NT2/D1 (cell line): ENCODE measurements around the gene SMG7.

Source experiments
- SUZ12 ChIP-seq: IDR thresholded peaks from 2 replicates; pipeline ENCODE4 v1.6.1; 2011; ENCODE audit not compliant: insufficient read length, insufficient read depth; ENCODE audit errors: extremely low read depth
- YY1 ChIP-seq: IDR thresholded peaks from 2 replicates; pipeline ENCODE4 v1.6.1; 2011; ENCODE audit not compliant: insufficient read length, insufficient read depth
- ZNF274 ChIP-seq: IDR thresholded peaks from 2 replicates; pipeline ENCODE4 v1.6.1; 2011; ENCODE audit warnings: mild to moderate bottlenecking, low read depth, low read length

- TF ChIP-seq ZNF274: no peak
- no peak for TF ChIP-seq YY1
- no peak for TF ChIP-seq SUZ12
These were observed 78.6 kb downstream of the SMG7 start for GRCh38 chr1:183550915-183551314.
